SK-N-SH (cell line): ENCODE measurements around the gene TMEM245.

Experiments used
- CTCF ChIP-seq: fragments of 200-600 bp; sonication (generic); IDR thresholded peaks from 2 replicates; pipeline ENCODE4 v1.6.1; 2017; ENCODE audit warnings: antibody characterized with exemption, mild to moderate bottlenecking, moderate library complexity
- SIN3A ChIP-seq: IDR thresholded peaks from 2 replicates; pipeline ENCODE4 v1.6.1; 2012; ENCODE audit warnings: low read depth, mild to moderate bottlenecking, low read length, moderate library complexity, borderline replicate concordance
- TAF1 ChIP-seq: IDR thresholded peaks from 2 replicates; pipeline ENCODE4 v1.6.1; 2012; ENCODE audit warnings: low read depth, mild to moderate bottlenecking, low read length, moderate library complexity, borderline replicate concordance
- YY1 ChIP-seq: IDR thresholded peaks from 2 replicates; pipeline ENCODE4 v1.4.0; 2012; ENCODE audit warnings: low read depth, mild to moderate bottlenecking

GRCh38 chr9:109129470-109130197, 9.9 kb upstream of the TMEM245 start:
- no peak for TF ChIP-seq SIN3A
- TF ChIP-seq CTCF = no peak
- TF ChIP-seq TAF1 = no peak
- TF ChIP-seq YY1 = no peak
